ENCODE results near the gene EIF3L.

EIF3L gene

GRCh38 chr22:37924386-37925065 lies 75.3 kb downstream of the EIF3L start:
- H2AFZ ChIP-seq (ENCODE audit: low read depth, low read length): no peak overlapping the region
- peaks cover 48% of the 10 kb centered on the region for H3K36me3 ChIP-seq (ENCODE audit: insufficient read depth, low read length)
- H3K9me3 ChIP-seq (ENCODE audit: low read length): no peaks in the 10 kb centered on the region
- H3K4me3 ChIP-seq (ENCODE audit: low read length): no peak overlapping the region
- H3K27me3 ChIP-seq (ENCODE audit: insufficient read depth, low read length): no peaks in the 10 kb centered on the region
- H3K4me1 ChIP-seq (ENCODE audit: insufficient read depth, low read length): no peaks in the 10 kb centered on the region

DNA sequence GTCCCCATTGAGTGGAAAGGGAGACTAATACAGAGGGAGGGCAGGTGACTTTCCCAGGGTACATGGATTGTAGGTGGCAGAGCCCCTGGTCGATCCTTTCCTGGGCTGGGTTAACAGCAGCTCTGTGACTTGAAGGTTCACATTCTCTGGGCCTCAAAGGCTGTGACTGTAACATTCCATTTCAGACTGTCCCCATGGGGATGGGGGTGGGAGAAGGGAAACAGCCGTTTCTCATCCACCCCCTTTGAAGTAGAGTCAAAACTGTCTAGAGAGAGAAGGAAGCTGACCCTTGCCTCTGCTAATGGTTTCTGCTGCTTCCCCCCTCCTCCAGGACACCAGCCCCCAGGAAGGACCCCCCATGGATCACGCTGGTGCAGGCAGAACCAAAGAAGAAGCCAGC lies 76.1 kb downstream of the EIF3L start:
- Histone ChIP-seq H3K27me3 (ENCODE audit: insufficient read depth, low read length) (no peaks in the 10 kb centered on the region), H3K4me3 (ENCODE audit: low read length) (no peak overlapping the region), H2AFZ (ENCODE audit: low read depth, low read length) (no peak overlapping the region), H3K4me1 (ENCODE audit: insufficient read depth, low read length) (no peaks in the 10 kb centered on the region), H3K9me3 (ENCODE audit: low read length) (no peaks in the 10 kb centered on the region), H3K36me3 (ENCODE audit: insufficient read depth, low read length) (peaks cover 48% of the 10 kb centered on the region)

GRCh38 chr22:37925767-37926166 lies 76.5 kb downstream of the EIF3L start:
- no peaks in the 10 kb centered on the region for H3K9me3 ChIP-seq (ENCODE audit: low read length)
- H3K4me1 ChIP-seq (ENCODE audit: insufficient read depth, low read length): no peaks in the 10 kb centered on the region
- no peak overlapping the region for H2AFZ ChIP-seq (ENCODE audit: low read depth, low read length)
- H3K36me3 ChIP-seq (ENCODE audit: insufficient read depth, low read length): peaks cover 48% of the 10 kb centered on the region
- H3K27me3 ChIP-seq (ENCODE audit: insufficient read depth, low read length): no peaks in the 10 kb centered on the region
- no peak overlapping the region for H3K4me3 ChIP-seq (ENCODE audit: low read length)

GRCh38 chr22:37926358-37926757 lies 77.1 kb downstream of the EIF3L start:
- H2AFZ ChIP-seq (ENCODE audit: low read depth, low read length): no peak overlapping the region
- no peaks in the 10 kb centered on the region for H3K27me3 ChIP-seq (ENCODE audit: insufficient read depth, low read length)
- H3K36me3 ChIP-seq (ENCODE audit: insufficient read depth, low read length): peaks cover 48% of the 10 kb centered on the region
- no peaks in the 10 kb centered on the region for H3K4me1 ChIP-seq (ENCODE audit: insufficient read depth, low read length)
- no peak overlapping the region for H3K4me3 ChIP-seq (ENCODE audit: low read length)
- no peaks in the 10 kb centered on the region for H3K9me3 ChIP-seq (ENCODE audit: low read length)

DNA sequence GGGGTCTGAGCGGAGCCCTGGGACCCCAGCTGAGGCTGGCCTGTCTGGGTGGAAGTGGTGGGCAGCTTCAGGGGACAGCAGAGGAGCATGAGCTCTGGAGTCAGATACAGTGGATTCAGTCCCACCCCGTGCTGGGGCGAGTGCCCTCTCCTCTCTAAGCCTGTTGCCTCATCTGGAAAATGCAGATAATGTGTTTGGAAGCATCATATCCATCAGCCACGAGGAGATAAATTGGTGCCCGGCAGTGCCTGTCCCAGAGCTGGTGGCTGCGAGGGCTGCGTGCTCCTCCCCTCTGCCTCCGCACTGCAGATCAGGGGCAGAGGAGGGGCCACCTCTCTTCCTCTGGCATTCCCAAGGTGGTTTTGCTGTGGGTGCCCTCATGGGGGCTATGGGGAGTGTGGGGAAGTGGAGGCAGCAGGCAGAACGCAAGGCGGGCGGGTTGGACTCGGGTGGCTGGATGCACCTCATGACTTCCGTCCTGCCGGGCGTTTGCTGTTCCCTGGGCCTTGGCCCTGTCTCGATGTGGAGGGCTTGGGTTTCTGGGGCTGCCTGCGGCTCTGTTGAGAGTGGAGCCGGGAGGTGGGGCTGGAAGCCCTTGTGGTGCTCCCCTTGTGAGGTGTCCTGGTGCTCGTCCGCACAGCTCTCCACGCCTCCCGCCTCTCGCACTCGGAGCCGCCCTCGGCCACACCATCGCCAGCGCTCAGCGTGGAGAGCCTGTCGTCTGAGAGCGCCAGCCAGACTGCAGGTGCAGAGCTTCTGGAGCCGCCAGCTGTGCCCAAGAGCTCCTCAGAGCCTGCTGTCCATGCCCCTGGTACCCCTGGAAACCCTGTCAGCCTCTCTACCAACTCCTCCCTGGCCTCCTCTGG lies 77.8 kb downstream of the EIF3L start:
- Histone ChIP-seq H3K4me3 (ENCODE audit: low read length) (no peak overlapping the region), H2AFZ (ENCODE audit: low read depth, low read length) (no peak overlapping the region), H3K9me3 (ENCODE audit: low read length) (no peaks in the 10 kb centered on the region), H3K36me3 (ENCODE audit: insufficient read depth, low read length) (peaks cover 51% of the 10 kb centered on the region), H3K27me3 (ENCODE audit: insufficient read depth, low read length) (no peaks in the 10 kb centered on the region), H3K4me1 (ENCODE audit: insufficient read depth, low read length) (no peaks in the 10 kb centered on the region)

GRCh38 chr22:37927637-37927936 lies 78.4 kb downstream of the EIF3L start:
- Histone ChIP-seq H3K4me1 (ENCODE audit: insufficient read depth, low read length) (no peaks in the 10 kb centered on the region), H3K9me3 (ENCODE audit: low read length) (no peaks in the 10 kb centered on the region), H2AFZ (ENCODE audit: low read depth, low read length) (no peak overlapping the region), H3K27me3 (ENCODE audit: insufficient read depth, low read length) (no peaks in the 10 kb centered on the region), H3K36me3 (ENCODE audit: insufficient read depth, low read length) (peaks cover 57% of the 10 kb centered on the region), H3K4me3 (ENCODE audit: low read length) (no peak overlapping the region)

GRCh38 chr22:37929390-37929789 lies 80.2 kb downstream of the EIF3L start:
- Histone ChIP-seq H3K9me3 (ENCODE audit: low read length) (no peaks in the 10 kb centered on the region), H2AFZ (ENCODE audit: low read depth, low read length) (no peak overlapping the region), H3K36me3 (ENCODE audit: insufficient read depth, low read length) (peaks cover 50% of the 10 kb centered on the region), H3K4me1 (ENCODE audit: insufficient read depth, low read length) (peaks cover 5% of the 10 kb centered on the region), H3K27me3 (ENCODE audit: insufficient read depth, low read length) (no peaks in the 10 kb centered on the region), H3K4me3 (ENCODE audit: low read length) (no peak overlapping the region)

- no peak overlapping the region for H3K4me3 ChIP-seq (ENCODE audit: low read length)
- H3K36me3 ChIP-seq (ENCODE audit: insufficient read depth, low read length): peaks cover 44% of the 10 kb centered on the region
- H2AFZ ChIP-seq (ENCODE audit: low read depth, low read length): no peak overlapping the region
- H3K4me1 ChIP-seq (ENCODE audit: insufficient read depth, low read length): peaks cover 5% of the 10 kb centered on the region
- no peaks in the 10 kb centered on the region for H3K9me3 ChIP-seq (ENCODE audit: low read length)
- H3K27me3 ChIP-seq (ENCODE audit: insufficient read depth, low read length): no peaks in the 10 kb centered on the region
Measured at GRCh38 chr22:37930270-37930951, 81.2 kb downstream of the EIF3L start.

DNA sequence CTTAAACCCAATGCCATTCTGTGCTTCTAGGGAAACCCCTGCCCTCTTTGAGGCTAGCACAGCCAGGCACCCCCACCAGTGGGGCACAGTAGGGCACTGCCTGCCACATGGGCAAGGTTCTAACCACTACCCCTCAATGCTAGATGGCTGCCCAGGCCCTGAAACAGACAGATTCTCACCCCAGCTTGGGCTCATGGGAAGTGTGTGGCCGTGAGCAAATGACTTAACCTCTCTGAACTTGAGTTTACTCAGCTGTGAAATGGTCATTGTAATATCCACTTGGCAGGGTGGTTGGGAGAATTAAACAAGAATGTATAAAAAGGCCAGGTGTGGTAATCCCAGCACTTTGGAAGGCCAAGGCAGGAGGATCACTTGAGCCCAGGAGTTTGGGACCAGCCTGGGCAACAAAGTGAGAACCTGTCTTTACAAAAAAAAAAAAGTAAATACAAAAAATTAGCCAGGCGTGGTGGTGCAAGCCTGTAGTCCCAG lies 81.8 kb downstream of the EIF3L start:
- H3K36me3 ChIP-seq (ENCODE audit: insufficient read depth, low read length): peaks cover 39% of the 10 kb centered on the region
- no peaks in the 10 kb centered on the region for H3K27me3 ChIP-seq (ENCODE audit: insufficient read depth, low read length)
- no peak overlapping the region for H2AFZ ChIP-seq (ENCODE audit: low read depth, low read length)
- H3K9me3 ChIP-seq (ENCODE audit: low read length): no peaks in the 10 kb centered on the region
- peaks cover 5% of the 10 kb centered on the region for H3K4me1 ChIP-seq (ENCODE audit: insufficient read depth, low read length)
- no peak overlapping the region for H3K4me3 ChIP-seq (ENCODE audit: low read length)

DNA sequence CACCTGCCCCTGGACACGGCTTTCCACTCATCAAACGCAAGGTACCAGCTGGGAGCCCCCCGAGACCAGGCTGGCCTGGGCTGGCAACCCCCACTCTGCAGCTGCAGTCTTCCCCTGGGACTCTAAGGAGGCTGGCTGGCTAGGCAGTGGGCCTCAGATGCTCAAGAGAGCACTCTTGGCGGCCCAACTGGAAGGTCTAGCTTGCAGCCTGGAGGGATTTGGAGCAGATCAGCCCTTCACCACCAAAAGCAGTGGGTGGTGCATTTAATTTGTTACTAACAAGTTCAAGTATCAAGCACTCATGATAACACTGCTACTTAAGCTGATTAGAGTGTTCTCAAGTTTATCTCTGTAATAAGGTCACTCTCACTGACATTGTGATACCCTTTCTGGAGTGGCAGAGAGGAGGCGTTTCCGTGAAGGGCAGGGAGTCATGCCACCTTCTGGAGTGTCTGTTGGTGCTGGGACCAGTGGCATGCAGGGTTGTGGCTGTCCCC lies 82.7 kb downstream of the EIF3L start:
- Histone ChIP-seq H3K27me3 (ENCODE audit: insufficient read depth, low read length) (no peaks in the 10 kb centered on the region), H3K9me3 (ENCODE audit: low read length) (no peaks in the 10 kb centered on the region), H3K4me3 (ENCODE audit: low read length) (no peak overlapping the region), H2AFZ (ENCODE audit: low read depth, low read length) (no peak overlapping the region), H3K4me1 (ENCODE audit: insufficient read depth, low read length) (peaks cover 5% of the 10 kb centered on the region), H3K36me3 (ENCODE audit: insufficient read depth, low read length) (peaks cover 31% of the 10 kb centered on the region)

GRCh38 chr22:37932401-37932800 lies 83.2 kb downstream of the EIF3L start:
- H3K36me3 ChIP-seq (ENCODE audit: insufficient read depth, low read length): peaks cover 27% of the 10 kb centered on the region
- no peaks in the 10 kb centered on the region for H3K9me3 ChIP-seq (ENCODE audit: low read length)
- H2AFZ ChIP-seq (ENCODE audit: low read depth, low read length): no peak overlapping the region
- H3K4me3 ChIP-seq (ENCODE audit: low read length): no peak overlapping the region
- peaks cover 5% of the 10 kb centered on the region for H3K4me1 ChIP-seq (ENCODE audit: insufficient read depth, low read length)
- no peaks in the 10 kb centered on the region for H3K27me3 ChIP-seq (ENCODE audit: insufficient read depth, low read length)

- H3K36me3 ChIP-seq (ENCODE audit: insufficient read depth, low read length): peaks cover 29% of the 10 kb centered on the region
- H3K9me3 ChIP-seq (ENCODE audit: low read length): no peaks in the 10 kb centered on the region
- H3K4me1 ChIP-seq (ENCODE audit: insufficient read depth, low read length): peaks cover 5% of the 10 kb centered on the region
- no peaks in the 10 kb centered on the region for H3K27me3 ChIP-seq (ENCODE audit: insufficient read depth, low read length)
- no peak overlapping the region for H2AFZ ChIP-seq (ENCODE audit: low read depth, low read length)
- no peak overlapping the region for H3K4me3 ChIP-seq (ENCODE audit: low read length)
Measured at GRCh38 chr22:37932821-37933578, 83.8 kb downstream of the EIF3L start.
